OCI-LY7 (cell line): Measurements from ENCODE around the gene CDK15. TPM values are rescaled to one million over a fixed set of nuclear protein-coding genes. Genes with fewer than 3 reads are reported as not detected.

Experiments
- BruUV-seq: library from RNA; stranded (reverse); fragments of 400-500 nt; replicated peaks from 2 replicates; lab custom pipeline; 2021; lab: Mats Ljungman, UMichigan
- CTCF ChIA-PET: fragments of 300-600 bp; sonication (Branson Sonifier 250); formaldehyde crosslinking; loops from one replicate; lab custom pipeline; 2022; ENCODE audit warnings: antibody characterized with exemption; ENCODE audit not compliant: unreplicated experiment; lab: Charles Lee
- POLR2A ChIA-PET: fragments of 300-600 bp; sonication (Branson Sonifier 250); formaldehyde crosslinking; loops from one replicate; lab custom pipeline; 2022; ENCODE audit warnings: antibody characterized with exemption; lab: Charles Lee
- DNase-seq: peaks from one replicate; pipeline ENCODE4 v3.0.0-alpha.2; 2015; ENCODE audit warnings: low spot score
- H2AFZ ChIP-seq: fragments of 200-600 bp; sonication (generic), shearing (Covaris generic); 2 replicates; pipeline ENCODE4 v1.6.1; 2014; ENCODE audit warnings: mild to moderate bottlenecking, antibody characterized with exemption, low read length, moderate library complexity
- H3K27ac ChIP-seq: fragments of 200-600 bp; sonication (generic); 2 replicates; pipeline ENCODE4 v1.5.1; 2014; ENCODE audit warnings: mixed run types, low read depth, mild to moderate bottlenecking, moderate library complexity, low read length, inconsistent platforms; ENCODE audit not compliant: poor library complexity, severe bottlenecking
- H3K36me3 ChIP-seq: fragments of 200-600 bp; sonication (generic); 2 replicates; pipeline ENCODE4 v1.6.1; 2014; ENCODE audit warnings: mild to moderate bottlenecking, antibody characterized with exemption, low read length, moderate library complexity, mixed read lengths; ENCODE audit not compliant: insufficient read depth
- H3K4me1 ChIP-seq: fragments of 200-600 bp; sonication (generic); 2 replicates; pipeline ENCODE4 v1.5.1; 2014; ENCODE audit warnings: mild to moderate bottlenecking, low read length; ENCODE audit not compliant: insufficient read depth, poor library complexity, severe bottlenecking
- H3K4me2 ChIP-seq: fragments of 200-600 bp; sonication (generic); 2 replicates; pipeline ENCODE4 v1.6.1; 2014; ENCODE audit warnings: mild to moderate bottlenecking, low read length
- H3K4me3 ChIP-seq: fragments of 200-600 bp; sonication (generic); 2 replicates; pipeline ENCODE4 v1.5.1; 2014; ENCODE audit warnings: mild to moderate bottlenecking, low read depth, low read length; ENCODE audit not compliant: poor library complexity, severe bottlenecking
- H3K79me2 ChIP-seq: fragments of 200-600 bp; sonication (generic); 2 replicates; pipeline ENCODE4 v1.6.1; 2016; ENCODE audit warnings: low read depth, mild to moderate bottlenecking, low read length, moderate library complexity, mixed read lengths; ENCODE audit not compliant: insufficient read depth
- H3K9me2 ChIP-seq: fragments of 200-600 bp; sonication (generic); 2 replicates; pipeline ENCODE4 v1.6.1; 2016; ENCODE audit warnings: mild to moderate bottlenecking, low read length, mixed read lengths; ENCODE audit not compliant: insufficient read depth
- H3K9me3 ChIP-seq: fragments of 200-600 bp; sonication (generic); 2 replicates; pipeline ENCODE4 v1.6.1; 2014; ENCODE audit warnings: mild to moderate bottlenecking, mixed run types, low read length, mixed read lengths
- H4K20me1 ChIP-seq: fragments of 200-600 bp; sonication (generic); 2 replicates; pipeline ENCODE4 v1.6.1; 2014; ENCODE audit warnings: mild to moderate bottlenecking, antibody characterized with exemption, low read length, moderate library complexity, mixed read lengths; ENCODE audit not compliant: insufficient read depth
- CTCF ChIP-seq: fragments of 200-600 bp; sonication (generic); conservative IDR thresholded peaks from 2 replicates; pipeline ENCODE4 v1.5.1; 2014; ENCODE audit warnings: mild to moderate bottlenecking, antibody characterized with exemption, low read length, moderate library complexity, mixed read lengths
- EZH2phosphoT487 ChIP-seq: fragments of 200-600 bp; sonication (generic); IDR thresholded peaks from 2 replicates; pipeline ENCODE4 v1.6.1; 2018; ENCODE audit warnings: low read depth, borderline replicate concordance, mild to moderate bottlenecking, mixed run types, antibody characterized with exemption, low read length, moderate library complexity, mixed read lengths
- intact Hi-C: fragments of 100-400 bp; cut with micrococcal nuclease; formaldehyde crosslinking; loops from one replicate; pipeline ENCODE4 v1.10.0; 2022; ENCODE audit not compliant: unreplicated experiment
- total RNA-seq, 2 experiments: library from RNA; depleted of rRNA in 1 of 2; stranded (reverse); fragments of >200 nt in 1 of 2; shearing (Covaris generic) in 1 of 2; gene quantifications; 2 replicates each; pipeline ENCODE4 v1.2.3, GENCODE V29; 2014 to 2022

The CDK15 gene
- total RNA-seq, 2 experiments from 2014 or later: not detected

- H3K4me1 ChIP-seq: no peaks in the 10 kb centered on the region
- no TSS peak for BruUV-seq
- no peak overlapping the region for H3K27ac ChIP-seq
- no peaks in the 10 kb centered on the region for H4K20me1 ChIP-seq
- intact Hi-C loops: no loop called here
- CTCF ChIA-PET: no interaction called here
- no peak overlapping the region for H3K4me2 ChIP-seq
- no peak for TF ChIP-seq EZH2phosphoT487
- no peak for TF ChIP-seq CTCF
- POLR2A ChIA-PET: no interaction called here
- H3K36me3 ChIP-seq: no peaks in the 10 kb centered on the region
- no peaks in the 10 kb centered on the region for H3K9me2 ChIP-seq
- no peak overlapping the region for H2AFZ ChIP-seq
- no peak for DNase-seq
- no peaks in the 10 kb centered on the region for H3K9me3 ChIP-seq
- no peak overlapping the region for H3K4me3 ChIP-seq
- no peaks in the 10 kb centered on the region for H3K79me2 ChIP-seq
Measured at GRCh38 chr2:201924453-201924852, 118.1 kb downstream of the CDK15 start.

DNA sequence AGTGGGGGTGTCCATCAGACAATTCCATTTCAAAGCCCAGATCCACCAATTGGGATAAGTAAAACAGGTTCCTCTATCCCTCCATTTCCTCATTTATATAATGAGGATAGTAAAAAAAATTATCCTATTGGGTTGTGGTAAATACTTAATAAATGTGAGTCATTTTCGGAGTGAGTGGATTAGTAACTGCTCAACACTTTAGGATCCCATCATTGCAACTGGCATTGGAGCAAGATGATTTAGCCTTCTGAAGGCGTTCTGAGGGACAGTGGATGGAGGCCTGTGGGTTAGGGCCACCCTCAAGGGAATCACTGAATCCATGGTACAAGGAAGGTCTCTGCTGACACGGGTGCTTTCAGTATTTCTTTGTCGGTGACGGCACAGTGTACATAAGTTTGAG is 118.7 kb downstream of the CDK15 start:
- ChIA-PET POLR2A (no interaction called here), CTCF (no interaction called here)
- TF ChIP-seq EZH2phosphoT487 (no peak), CTCF (no peak)
- Histone ChIP-seq H4K20me1 (no peaks in the 10 kb centered on the region), H3K9me3 (no peaks in the 10 kb centered on the region), H3K4me3 (no peak overlapping the region), H3K4me2 (no peak overlapping the region), H2AFZ (no peak overlapping the region), H3K79me2 (no peaks in the 10 kb centered on the region), H3K4me1 (no peaks in the 10 kb centered on the region), H3K27ac (no peak overlapping the region), H3K36me3 (no peaks in the 10 kb centered on the region), H3K9me2 (no peaks in the 10 kb centered on the region)
- BruUV-seq: no TSS peak
- DNase-seq: no peak
- intact Hi-C loops: no loop called here

GRCh38 chr2:201926067-201926466 is 119.7 kb downstream of the CDK15 start:
- POLR2A ChIA-PET: no interaction called here
- no peaks in the 10 kb centered on the region for H4K20me1 ChIP-seq

More at GRCh38 chr2:201926067-201926466, 119.7 kb downstream of the CDK15 start:
- no peaks in the 10 kb centered on the region for H3K9me2 ChIP-seq
- no peak for TF ChIP-seq EZH2phosphoT487
- no peak for TF ChIP-seq CTCF
- no peaks in the 10 kb centered on the region for H3K79me2 ChIP-seq
- CTCF ChIA-PET: no interaction called here
- H3K9me3 ChIP-seq: no peaks in the 10 kb centered on the region
- no peak overlapping the region for H3K4me3 ChIP-seq
- intact Hi-C loops: no loop called here
- no peak overlapping the region for H3K4me2 ChIP-seq
- no peaks in the 10 kb centered on the region for H3K4me1 ChIP-seq
- no peak overlapping the region for H2AFZ ChIP-seq
- no peak for DNase-seq
- no peaks in the 10 kb centered on the region for H3K36me3 ChIP-seq
- H3K27ac ChIP-seq: no peak overlapping the region
- no TSS peak for BruUV-seq
